Esophagus muscularis mucosa (tissue), 4 donors: ENCODE measurements around the gene AKT2. TPM values are rescaled to one million over a fixed set of nuclear protein-coding genes. Genes with fewer than 3 reads are reported as not detected.

Experiments
- DNase-seq: peaks from one replicate; pipeline ENCODE4 v3.0.0-alpha.2; 2017; ENCODE audit errors: extremely low spot score
- H3K27ac ChIP-seq, 4 donors: fragments of 200-600 bp; sonication (generic); replicated peaks in 1 of 4; 1 replicate in 3 of 4; 2 replicates in 1 of 4; pipeline ENCODE4 v1.5.1; 2016 to 2019; ENCODE audit warnings: mild to moderate bottlenecking in 1 of 4
- H3K27me3 ChIP-seq, 4 donors: fragments of 200-600 bp; sonication (generic); one replicate each; pipeline versions ENCODE4 v1.5.1 to v1.6.0; 2016 to 2019
- H3K36me3 ChIP-seq, 4 donors: fragments of 200-600 bp; sonication (generic); one replicate each; pipeline ENCODE4 v1.5.1; 2016 to 2019
- H3K4me1 ChIP-seq, 4 donors: fragments of 200-600 bp; sonication (generic); one replicate each; pipeline ENCODE4 v1.5.1; 2016 to 2019
- H3K4me3 ChIP-seq, 4 donors: fragments of 200-600 bp; sonication (generic); 1 replicate in 2 of 4; 2 replicates in 2 of 4; pipeline ENCODE4 v1.5.1; 2016 to 2019; ENCODE audit warnings: mild to moderate bottlenecking in 4 of 4, moderate library complexity in 1 of 4
- H3K9me3 ChIP-seq, 4 donors: fragments of 200-600 bp; sonication (generic); 1 replicate in 3 of 4; 2 replicates in 1 of 4; pipeline ENCODE4 v1.5.1; 2016 to 2019
- CTCF ChIP-seq, 3 experiments: fragments of 200-600 bp in 2 of 3; fragments of 450-650 bp in 1 of 3; sonication (generic) in 2 of 3; IDR thresholded peaks; one replicate each; pipeline ENCODE4 v1.5.1; 2017 to 2019; ENCODE audit warnings: antibody characterized with exemption in 3 of 3, mild to moderate bottlenecking in 2 of 3, moderate library complexity in 1 of 3
- EP300 ChIP-seq: sonication (generic); formaldehyde crosslinking; IDR thresholded peaks from one replicate; pipeline ENCODE4 v1.6.1; 2017; ENCODE audit warnings: antibody characterized with exemption
- POLR2A ChIP-seq: fragments of 450-650 bp; IDR thresholded peaks from one replicate; pipeline ENCODE4 v1.6.1; 2017; ENCODE audit warnings: antibody characterized with exemption, moderate library complexity, mild to moderate bottlenecking, low read depth
- POLR2AphosphoS5 ChIP-seq, 2 donors: sonication (generic); formaldehyde crosslinking; IDR thresholded peaks; one replicate each; pipeline ENCODE4 v1.6.1; 2017; ENCODE audit warnings: antibody characterized with exemption in 2 of 2
- WGBS: methylation state at CpG from one replicate; pipeline ENCODE4 v1.1.5; 2018; 5-methylcytosine and 5-hydroxymethylcytosine counted together
- intact Hi-C: fragments of 100-400 bp; cut with DNase I; formaldehyde crosslinking; loops from one replicate; pipeline ENCODE4 v1.15.1; 2023
- total RNA-seq, 4 donors: library from RNA; depleted of rRNA; stranded (reverse); fragments of >200 nt; gene quantifications; one replicate each; pipeline versions ENCODE4 v1.1.0 to v1.2.1, GENCODE V29; 2016

AKT2 gene
- total RNA-seq, 4 donors from 2014 or later: 53.3 to 82.1 (median 64.0) TPM

- Histone ChIP-seq H3K27me3 (no peaks in the 10 kb centered on the region), H3K36me3 (peaks cover 51 to 85% (median 79%) of the 10 kb centered on the region in 4 donors), H3K27ac (no peak overlapping the region), H3K9me3 (no peaks in the 10 kb centered on the region), H3K4me1 (no peaks in the 10 kb centered on the region), H3K4me3 (no peak overlapping the region)
- WGBS: 95% methylated on average over 18 of the region's 18 CpGs
- no peak for DNase-seq
- intact Hi-C loops: no loop called here
- no peak for TF ChIP-seq CTCF (IDR thresholded peaks at IDR 0.05)
- TF ChIP-seq POLR2AphosphoS5 (IDR thresholded peaks at IDR 0.05): no peak
- TF ChIP-seq EP300: no peak
- TF ChIP-seq POLR2A: no peak
These were observed 35.9 kb upstream of the AKT2 start for GRCh38 chr19:40321076-40321475.

- Histone ChIP-seq H3K27me3 (no peaks in the 10 kb centered on the region), H3K4me3 (no peak overlapping the region), H3K9me3 (no peaks in the 10 kb centered on the region), H3K4me1 (no peaks in the 10 kb centered on the region), H3K36me3 (peaks cover 46 to 80% (median 74%) of the 10 kb centered on the region in 4 donors), H3K27ac (no peak overlapping the region)
- TF ChIP-seq POLR2AphosphoS5 (IDR thresholded peaks at IDR 0.05): no peak
- TF ChIP-seq CTCF (IDR thresholded peaks at IDR 0.05): no peak
- no peak for TF ChIP-seq POLR2A
- intact Hi-C loops: no loop called here
- DNase-seq: no peak
- 86% methylated on average over 6 of the region's 7 CpGs for WGBS
These were observed 35.4 kb upstream of the AKT2 start for GRCh38 chr19:40320558-40320935.

- intact Hi-C loops: no loop called here
- TF ChIP-seq EP300 (no peak), POLR2AphosphoS5 (IDR thresholded peaks at IDR 0.05) (no peak), POLR2A (no peak), CTCF (IDR thresholded peaks at IDR 0.05) (no peak)
- no peak for DNase-seq
- Histone ChIP-seq H3K4me3 (no peak overlapping the region), H3K27me3 (no peaks in the 10 kb centered on the region), H3K36me3 (peaks cover 14 to 48% (median 42%) of the 10 kb centered on the region in 4 donors), H3K4me1 (no peaks in the 10 kb centered on the region), H3K9me3 (no peaks in the 10 kb centered on the region), H3K27ac (no peak overlapping the region)
- WGBS: 79% methylated on average over 7 of the region's 7 CpGs
These were observed 32.2 kb upstream of the AKT2 start for GRCh38 chr19:40317338-40317737.

GRCh38 chr19:40315812-40316470 lies 30.8 kb upstream of the AKT2 start:
- no peak overlapping the region for H3K4me3 ChIP-seq
- no peak overlapping the region for H3K27ac ChIP-seq
- 81% methylated on average over 5 of the region's 5 CpGs for WGBS
- intact Hi-C loops: no loop called here
- no peaks in the 10 kb centered on the region for H3K9me3 ChIP-seq
- TF ChIP-seq EP300 (no peak), CTCF (IDR thresholded peaks at IDR 0.05) (no peak), POLR2AphosphoS5 (IDR thresholded peaks at IDR 0.05) (no peak), POLR2A (no peak)
- no peaks in the 10 kb centered on the region for H3K27me3 ChIP-seq
- H3K36me3 ChIP-seq: peaks cover under 1 to 34% (median 28%) of the 10 kb centered on the region in 4 donors
- H3K4me1 ChIP-seq: no peaks in the 10 kb centered on the region
- DNase-seq: no peak

- intact Hi-C loops: no loop called here
- Histone ChIP-seq H3K4me3 (no peak overlapping the region), H3K36me3 (peaks cover 0 to 25% (median 18%) of the 10 kb centered on the region in 4 donors), H3K9me3 (no peaks in the 10 kb centered on the region), H3K4me1 (no peaks in the 10 kb centered on the region), H3K27ac (no peak overlapping the region), H3K27me3 (no peaks in the 10 kb centered on the region)
- no peak for DNase-seq
- TF ChIP-seq CTCF (IDR thresholded peaks at IDR 0.05) (no peak), POLR2AphosphoS5 (IDR thresholded peaks at IDR 0.05) (no peak), POLR2A (no peak), EP300 (no peak)
- WGBS: 72% methylated on average over 2 of the region's 2 CpGs
These were observed 29.5 kb upstream of the AKT2 start for GRCh38 chr19:40314656-40315055.
